MCF 10A (cell line): ENCODE data around the gene PRKAR2B. TPM values are rescaled to one million over a fixed set of nuclear protein-coding genes. Genes with fewer than 3 reads are reported as not detected.

Experiments used
- BruUV-seq: library from RNA; stranded (reverse); fragments of 400-500 nt; replicated peaks from 2 replicates; lab custom pipeline; 2021; lab: Mats Ljungman, UMichigan
- CTCF ChIA-PET: fragments of 300-600 bp; sonication (Branson Sonifier 250); formaldehyde crosslinking; extraction: SDS; loops from one replicate; lab custom pipeline; 2021; ENCODE audit warnings: antibody characterized with exemption, inconsistent platforms; lab: Yijun Ruan, JAX
- POLR2A ChIA-PET: fragments of 300-600, 350-650 bp; sonication (Branson Sonifier 250); formaldehyde crosslinking; extraction: SDS; loops from one replicate; lab custom pipeline; 2020; ENCODE audit warnings: antibody characterized with exemption, inconsistent platforms; lab: Yijun Ruan, JAX
- DNase-seq: peaks from one replicate; pipeline ENCODE4 v3.0.0-alpha.2; 2018; ENCODE audit not compliant: unreplicated experiment
- H3K27ac Mint-ChIP-seq: one replicate; pipeline ENCODE4 v1.8.0; 2022; ENCODE audit warnings: mild to moderate bottlenecking, low read depth, mixed read lengths; ENCODE audit not compliant: unreplicated experiment
- H3K27me3 Mint-ChIP-seq: one replicate; pipeline ENCODE4 v1.8.0; 2022; ENCODE audit warnings: mixed read lengths; ENCODE audit not compliant: insufficient read depth, unreplicated experiment
- H3K36me3 Mint-ChIP-seq: one replicate; pipeline ENCODE4 v1.8.0; 2022; ENCODE audit warnings: mild to moderate bottlenecking, moderate library complexity, mixed read lengths; ENCODE audit not compliant: insufficient read depth, unreplicated experiment
- H3K4me1 Mint-ChIP-seq: one replicate; pipeline ENCODE4 v1.8.0; 2022; ENCODE audit warnings: mixed read lengths; ENCODE audit not compliant: insufficient read depth, unreplicated experiment
- H3K4me3 Mint-ChIP-seq: one replicate; pipeline ENCODE4 v1.8.0; 2022; ENCODE audit warnings: mild to moderate bottlenecking, moderate library complexity, mixed read lengths; ENCODE audit not compliant: unreplicated experiment
- H3K9me3 Mint-ChIP-seq: one replicate; pipeline ENCODE4 v1.8.0; 2022; ENCODE audit warnings: mixed read lengths; ENCODE audit not compliant: unreplicated experiment
- CTCF ChIP-seq: fragments of 200-600 bp; IDR thresholded peaks from one replicate; pipeline ENCODE4 v1.8.0; 2022; ENCODE audit warnings: antibody characterized with exemption, mild to moderate bottlenecking; ENCODE audit not compliant: unreplicated experiment
- intact Hi-C: fragments of 100-400 bp; cut with micrococcal nuclease; formaldehyde crosslinking; loops from 2 replicates; pipeline ENCODE4 v1.14.1; 2022
- total RNA-seq: library from RNA; stranded (reverse); gene quantifications from 2 replicates; pipeline ENCODE4 v1.2.3, GENCODE V29; 2022

The PRKAR2B gene
- total RNA-seq, 1 experiment from 2014 or later = not detected

- no peaks in the 10 kb centered on the region for H3K27me3 Mint-ChIP-seq
- ChIA-PET POLR2A (interaction anchor here (1.1 kb wide), 1 partner anchor 10 kb away, joined by 3 read pairs; no protein-coding TSS in a partner anchor), CTCF (interaction anchor here (0.7 to 0.8 kb wide), 2 partner anchors 38 to 42 kb away, joined by 3 to 4 read pairs; no protein-coding TSS in a partner anchor)
These were observed 64.4 kb downstream of the PRKAR2B start for GRCh38 chr7:107108793-107109371.

GRCh38 chr7:107109955-107110354 is 65.5 kb downstream of the PRKAR2B start:
- H3K9me3 Mint-ChIP-seq = no peaks in the 10 kb centered on the region
- TF ChIP-seq CTCF = no peak
- DNase-seq = no peak
- no peaks in the 10 kb centered on the region for H3K27me3 Mint-ChIP-seq
- CTCF ChIA-PET = interaction anchor here (1.2 kb wide), 1 partner anchor 21 kb away, joined by 3 read pairs; no protein-coding TSS in a partner anchor
- BruUV-seq = no TSS peak
- POLR2A ChIA-PET = no interaction called here
- H3K4me1 Mint-ChIP-seq = no peaks in the 10 kb centered on the region
- no peaks in the 10 kb centered on the region for H3K36me3 Mint-ChIP-seq
- H3K4me3 Mint-ChIP-seq = no peak overlapping the region
- intact Hi-C loops = no loop called here
- no peak overlapping the region for H3K27ac Mint-ChIP-seq

More at GRCh38 chr7:107108793-107109371, 64.4 kb downstream of the PRKAR2B start:
- no peak for TF ChIP-seq CTCF
- no peak for DNase-seq
- Mint-ChIP-seq H3K4me3 (no peak overlapping the region), H3K27ac (no peak overlapping the region), H3K9me3 (no peaks in the 10 kb centered on the region), H3K36me3 (no peaks in the 10 kb centered on the region), H3K4me1 (no peaks in the 10 kb centered on the region)
- intact Hi-C loops = no loop called here
- no TSS peak for BruUV-seq

GRCh38 chr7:107111196-107111595 is 66.7 kb downstream of the PRKAR2B start:
- Mint-ChIP-seq H3K4me3 (no peak overlapping the region), H3K9me3 (no peaks in the 10 kb centered on the region), H3K4me1 (no peaks in the 10 kb centered on the region), H3K36me3 (no peaks in the 10 kb centered on the region), H3K27ac (no peak overlapping the region), H3K27me3 (no peaks in the 10 kb centered on the region)
- POLR2A ChIA-PET = interaction anchor here (0.6 kb wide), 2 partner anchors 636 to 751 kb away, joined by 3 read pairs; no protein-coding TSS in a partner anchor
- intact Hi-C loops = no loop called here
- CTCF ChIA-PET = interaction anchor here (1.2 kb wide), 1 partner anchor 20 kb away, joined by 3 read pairs; no protein-coding TSS in a partner anchor
- no peak for TF ChIP-seq CTCF
- no peak for DNase-seq
- BruUV-seq = no TSS peak

GRCh38 chr7:107113866-107114265 is 69.4 kb downstream of the PRKAR2B start:
- Mint-ChIP-seq H3K36me3 (no peaks in the 10 kb centered on the region), H3K4me3 (no peak overlapping the region), H3K9me3 (no peaks in the 10 kb centered on the region), H3K27ac (no peak overlapping the region), H3K4me1 (no peaks in the 10 kb centered on the region), H3K27me3 (peaks cover 14% of the 10 kb centered on the region)
- TF ChIP-seq CTCF = no peak
- DNase-seq = no peak
- BruUV-seq = no TSS peak
- intact Hi-C loops = no loop called here
- CTCF ChIA-PET = no interaction called here
- POLR2A ChIA-PET = no interaction called here
